Hepatocyte (in vitro differentiated cells): ENCODE data around the gene PIAS1. TPM values are rescaled to one million over a fixed set of nuclear protein-coding genes. Genes with fewer than 3 reads are reported as not detected.
"Not testable (repeated sequence)": the region's sequence is repeated elsewhere in the genome, so short reads cannot be mapped to it uniquely, and the experiment has no call there.

ENCODE experiments used
- DNase-seq: peaks from one replicate; pipeline ENCODE4 v3.0.0-alpha.2; 2016; ENCODE audit warnings: low spot score
- H2AFZ ChIP-seq: fragments of 200-600 bp; sonication (generic); 2 replicates; pipeline ENCODE4 v1.6.0; 2016; ENCODE audit warnings: antibody characterized with exemption, mild to moderate bottlenecking
- H3K27ac ChIP-seq: fragments of 200-600 bp; sonication (generic); 2 replicates; pipeline ENCODE4 v1.5.1; 2016; ENCODE audit warnings: mild to moderate bottlenecking
- H3K27me3 ChIP-seq: fragments of 200-600 bp; sonication (generic); 2 replicates; pipeline ENCODE4 v1.6.1; 2016
- H3K36me3 ChIP-seq: fragments of 200-600 bp; sonication (generic); replicated peaks from 2 replicates; pipeline ENCODE4 v1.5.1; 2016; ENCODE audit warnings: low read depth; ENCODE audit not compliant: insufficient read depth
- H3K4me1 ChIP-seq: fragments of 200-600 bp; sonication (generic); 2 replicates; pipeline ENCODE4 v1.5.1; 2016; ENCODE audit warnings: mild to moderate bottlenecking, moderate library complexity; ENCODE audit not compliant: insufficient read depth
- H3K4me2 ChIP-seq: fragments of 200-600 bp; sonication (generic); 2 replicates; pipeline ENCODE4 v1.6.0; 2016
- H3K4me3 ChIP-seq: fragments of 200-600 bp; sonication (generic); 2 replicates; pipeline ENCODE4 v1.5.1; 2016; ENCODE audit warnings: mild to moderate bottlenecking
- H3K79me2 ChIP-seq: fragments of 200-600 bp; sonication (generic); 2 replicates; pipeline ENCODE4 v1.6.0; 2017; ENCODE audit warnings: mild to moderate bottlenecking
- H3K9me2 ChIP-seq: fragments of 200-600 bp; sonication (generic); replicated peaks from 2 replicates; pipeline ENCODE4 v1.6.0; 2017; ENCODE audit warnings: mild to moderate bottlenecking; ENCODE audit not compliant: insufficient read depth
- H3K9me3 ChIP-seq: fragments of 200-600 bp; sonication (generic); 2 replicates; pipeline ENCODE4 v1.5.1; 2016; ENCODE audit warnings: low read depth, mild to moderate bottlenecking
- H4K20me1 ChIP-seq: fragments of 200-600 bp; sonication (generic); 2 replicates; pipeline ENCODE4 v1.6.0; 2016; ENCODE audit warnings: mild to moderate bottlenecking; ENCODE audit not compliant: insufficient read depth, poor library complexity, severe bottlenecking
- EZH2 ChIP-seq: fragments of 200-600 bp; sonication (generic); IDR thresholded peaks from 2 replicates; pipeline ENCODE4 v1.6.1; 2016; ENCODE audit warnings: antibody characterized with exemption, mild to moderate bottlenecking, borderline replicate concordance
- EZH2phosphoT487 ChIP-seq: fragments of 200-600 bp; sonication (generic); IDR thresholded peaks from one replicate; pipeline ENCODE4 v1.6.1; 2018; ENCODE audit warnings: antibody characterized with exemption, mild to moderate bottlenecking, low read depth, moderate library complexity; ENCODE audit not compliant: unreplicated experiment, severe bottlenecking
- WGBS: methylation state at CpG from one replicate; pipeline ENCODE4 v1.1.6; 2016; ENCODE audit warnings: low lambda C conversion rate; ENCODE audit errors: missing lambda C conversion rate; 5-methylcytosine and 5-hydroxymethylcytosine counted together
- polyA plus RNA-seq: library from polyadenylated mRNA; unstranded; fragments of >200 nt; fragmentation: Nextera tagmentation; extraction: Ambion mirVana; gene quantifications from 2 replicates; pipeline ENCODE4 v1.2.1, GENCODE V29; 2016
- total RNA-seq: library from RNA; depleted of rRNA; stranded (reverse); fragments of >200 nt; gene quantifications from 2 replicates; pipeline ENCODE4 v1.2.3, GENCODE V29; 2014
- TF ChIP-seq, protein P1 (sequence below): fragments of 200-600 bp; sonication (generic); IDR thresholded peaks from 2 replicates; pipeline ENCODE4 v1.5.1; 2016; ENCODE audit warnings: antibody characterized with exemption, mild to moderate bottlenecking; ENCODE audit not compliant: poor library complexity

The PIAS1 gene
- total and polyA plus RNA-seq, 2 experiments from 2014 or later, result 22.6 to 45.4 TPM

DNA sequence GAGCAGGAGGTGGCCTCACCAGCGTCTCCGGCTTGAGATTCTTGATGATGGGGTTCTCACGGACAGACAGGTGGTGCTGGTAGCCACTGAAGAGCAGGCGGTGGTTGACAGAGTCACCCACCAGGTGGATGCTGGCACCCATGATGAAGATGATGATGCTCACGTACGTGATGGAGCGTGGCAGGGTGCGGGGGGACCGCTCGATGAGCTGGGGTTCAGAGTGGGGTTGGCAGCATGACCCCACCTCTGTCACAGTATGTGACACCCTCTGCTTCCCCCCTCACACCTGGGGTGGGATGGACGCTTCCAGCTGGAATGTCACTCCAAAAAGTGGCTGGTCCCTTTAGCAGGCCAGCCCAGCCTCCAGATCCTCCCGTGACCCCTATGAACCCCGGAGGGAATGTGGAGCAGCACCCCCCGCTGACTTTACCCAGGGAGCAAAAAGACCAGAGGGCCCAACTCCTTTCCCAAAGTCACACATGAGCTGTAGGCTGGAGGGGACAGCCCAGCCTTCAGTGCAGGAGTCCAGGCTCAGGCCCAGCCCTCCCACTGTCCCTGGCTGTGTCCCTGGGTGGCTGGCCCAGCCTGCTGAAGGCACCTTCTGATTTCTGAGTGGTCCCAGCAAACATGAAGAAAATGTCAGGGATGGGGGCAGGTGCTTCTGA, 157.7 kb downstream of the PIAS1 start:
- 95% methylated on average over 14 of the region's 14 CpGs for WGBS
- DNase-seq, result no peak
- no peaks in the 10 kb centered on the region for H3K36me3 ChIP-seq

DNA sequence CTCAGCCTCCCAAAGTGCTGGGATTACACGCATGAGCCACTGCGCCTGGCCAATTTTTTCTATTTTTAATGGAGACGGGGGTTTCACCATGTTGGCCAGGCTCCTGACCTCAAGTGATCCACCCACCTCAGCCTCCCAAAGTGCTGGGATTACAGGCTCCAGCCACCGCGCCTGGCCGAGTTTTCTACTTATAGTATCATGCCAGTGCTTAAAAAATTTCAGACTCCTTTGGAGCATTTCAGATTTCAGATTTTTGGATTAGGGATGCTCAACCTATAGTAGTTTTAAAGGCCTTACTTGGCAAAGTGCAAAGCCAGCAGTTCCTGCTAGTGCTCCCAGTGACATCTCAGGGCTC, 159.4 kb downstream of the PIAS1 start:
- not testable (repeated sequence) for H3K9me2 ChIP-seq, H3K4me3 ChIP-seq, H3K4me2 ChIP-seq, H4K20me1 ChIP-seq, H3K27ac ChIP-seq, DNase-seq, H3K27me3 ChIP-seq, H3K9me3 ChIP-seq, H2AFZ ChIP-seq, H3K36me3 ChIP-seq, H3K4me1 ChIP-seq
- H3K79me2 ChIP-seq, result peaks cover 37% of the 10 kb centered on the region
- 98% methylated on average over 6 of the region's 6 CpGs for WGBS

More for the DNA sequence above, 157.7 kb downstream of the PIAS1 start:
- Histone ChIP-seq H4K20me1 (no peaks in the 10 kb centered on the region), H3K79me2 (peaks cover 22% of the 10 kb centered on the region), H3K27me3 (no peaks in the 10 kb centered on the region), H2AFZ (no peak overlapping the region), H3K4me3 (no peak overlapping the region), H3K4me1 (peaks cover 4% of the 10 kb centered on the region), H3K27ac (no peak overlapping the region), H3K9me3 (no peaks in the 10 kb centered on the region), H3K4me2 (no peak overlapping the region), H3K9me2 (no peaks in the 10 kb centered on the region)
- TF ChIP-seq, protein P1, sequence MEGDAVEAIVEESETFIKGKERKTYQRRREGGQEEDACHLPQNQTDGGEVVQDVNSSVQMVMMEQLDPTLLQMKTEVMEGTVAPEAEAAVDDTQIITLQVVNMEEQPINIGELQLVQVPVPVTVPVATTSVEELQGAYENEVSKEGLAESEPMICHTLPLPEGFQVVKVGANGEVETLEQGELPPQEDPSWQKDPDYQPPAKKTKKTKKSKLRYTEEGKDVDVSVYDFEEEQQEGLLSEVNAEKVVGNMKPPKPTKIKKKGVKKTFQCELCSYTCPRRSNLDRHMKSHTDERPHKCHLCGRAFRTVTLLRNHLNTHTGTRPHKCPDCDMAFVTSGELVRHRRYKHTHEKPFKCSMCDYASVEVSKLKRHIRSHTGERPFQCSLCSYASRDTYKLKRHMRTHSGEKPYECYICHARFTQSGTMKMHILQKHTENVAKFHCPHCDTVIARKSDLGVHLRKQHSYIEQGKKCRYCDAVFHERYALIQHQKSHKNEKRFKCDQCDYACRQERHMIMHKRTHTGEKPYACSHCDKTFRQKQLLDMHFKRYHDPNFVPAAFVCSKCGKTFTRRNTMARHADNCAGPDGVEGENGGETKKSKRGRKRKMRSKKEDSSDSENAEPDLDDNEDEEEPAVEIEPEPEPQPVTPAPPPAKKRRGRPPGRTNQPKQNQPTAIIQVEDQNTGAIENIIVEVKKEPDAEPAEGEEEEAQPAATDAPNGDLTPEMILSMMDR, result no peak
- no peak for TF ChIP-seq EZH2phosphoT487
- TF ChIP-seq EZH2, result no peak

DNA sequence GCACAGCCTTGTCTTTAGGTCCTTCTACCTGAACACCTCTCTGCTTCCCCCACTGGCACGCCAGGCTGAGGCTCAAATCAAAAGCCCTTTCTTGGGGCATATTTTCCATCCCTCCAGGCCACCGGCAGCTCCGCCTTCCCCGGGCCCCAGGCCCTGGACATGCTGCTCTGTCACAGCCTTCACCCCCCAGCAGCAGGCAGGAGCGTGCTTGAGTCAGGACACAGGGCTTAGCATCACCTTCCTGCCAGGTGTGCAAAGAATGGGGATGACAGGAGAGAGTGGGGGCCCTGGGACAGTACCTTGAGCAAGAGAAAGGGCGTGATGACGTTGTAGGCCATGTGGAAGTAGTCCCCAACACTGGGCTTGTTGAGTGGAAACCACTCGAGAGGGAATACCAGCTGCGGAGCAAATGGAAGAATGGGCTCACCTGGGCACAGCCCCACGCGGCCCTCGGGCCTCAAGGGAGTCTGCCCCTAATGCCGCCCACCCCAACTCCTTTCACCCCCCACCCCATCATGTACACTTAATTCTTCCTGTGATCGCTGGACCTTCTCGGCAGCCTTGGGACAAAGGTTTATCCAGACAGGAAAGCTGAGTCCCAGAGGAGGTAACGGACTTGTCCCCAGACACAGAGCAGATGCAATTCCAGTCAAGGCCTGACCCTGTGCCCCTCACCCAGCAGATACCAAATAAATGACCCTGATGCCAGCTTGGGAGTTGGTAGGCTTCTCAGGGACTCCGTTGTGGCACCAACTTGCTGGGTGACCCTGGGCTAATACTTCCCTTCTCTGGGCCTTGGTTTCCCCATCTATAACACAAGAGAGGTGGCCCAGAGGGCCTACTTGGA, 160.1 kb downstream of the PIAS1 start:
- no peaks in the 10 kb centered on the region for H3K9me2 ChIP-seq
- H3K4me2 ChIP-seq, result no peak overlapping the region
- H4K20me1 ChIP-seq, result no peaks in the 10 kb centered on the region
- no peak overlapping the region for H3K27ac ChIP-seq
- no peaks in the 10 kb centered on the region for H3K9me3 ChIP-seq
- H3K4me1 ChIP-seq, result peaks cover 4% of the 10 kb centered on the region
- H3K79me2 ChIP-seq, result peaks cover 44% of the 10 kb centered on the region
- TF ChIP-seq EZH2 (no peak), EZH2phosphoT487 (no peak)
- TF ChIP-seq, protein P1, result no peak
- no peak overlapping the region for H2AFZ ChIP-seq
- WGBS, result 95% methylated on average over 17 of the region's 17 CpGs
- no peak for DNase-seq
- H3K27me3 ChIP-seq, result no peaks in the 10 kb centered on the region
- no peak overlapping the region for H3K4me3 ChIP-seq
- H3K36me3 ChIP-seq, result no peaks in the 10 kb centered on the region

DNA sequence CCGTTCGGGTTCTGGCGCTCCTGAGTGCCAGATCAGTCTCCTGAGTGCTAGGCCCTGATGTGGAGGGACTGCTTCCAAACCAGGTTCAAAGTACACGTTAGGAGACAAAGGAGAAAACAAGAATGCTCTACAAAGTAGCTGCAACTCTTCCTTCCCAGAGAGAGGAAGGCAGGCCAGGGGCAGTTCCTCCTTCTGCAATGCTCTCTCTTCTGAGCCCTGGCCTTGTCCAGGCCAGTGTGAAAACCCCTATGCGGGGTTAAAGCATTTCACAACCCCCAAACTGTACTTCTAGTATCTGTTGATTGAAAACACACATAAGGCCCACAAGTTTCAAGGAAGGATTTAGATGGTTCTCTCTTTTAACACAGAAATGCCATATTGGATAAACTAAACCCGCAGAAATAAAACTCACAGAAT, 160.7 kb downstream of the PIAS1 start:
- Histone ChIP-seq H2AFZ (no peak overlapping the region), H3K4me3 (no peak overlapping the region), H3K79me2 (peaks cover 50% of the 10 kb centered on the region), H3K36me3 (no peaks in the 10 kb centered on the region), H3K27ac (no peak overlapping the region), H3K9me3 (no peaks in the 10 kb centered on the region), H4K20me1 (no peaks in the 10 kb centered on the region), H3K4me1 (peaks cover 4% of the 10 kb centered on the region), H3K27me3 (no peaks in the 10 kb centered on the region), H3K4me2 (no peak overlapping the region), H3K9me2 (no peaks in the 10 kb centered on the region)
- WGBS, result 74% methylated on average over 6 of the region's 6 CpGs
- TF ChIP-seq, protein P1, result no peak
- no peak for TF ChIP-seq EZH2
- TF ChIP-seq EZH2phosphoT487, result no peak
- no peak for DNase-seq
